Transverse colon (tissue), 3 donors: ENCODE results near the gene PRKACB.

ENCODE experiments used
- EP300 ChIP-seq: sonication (generic); formaldehyde crosslinking; IDR thresholded peaks from one replicate; pipeline ENCODE4 v1.6.1; 2017; ENCODE audit warnings: antibody characterized with exemption, low read depth
- POLR2A ChIP-seq: fragments of 450-650 bp; IDR thresholded peaks from one replicate; pipeline ENCODE4 v1.6.1; 2016; ENCODE audit warnings: antibody characterized with exemption, mild to moderate bottlenecking, moderate library complexity
- TF ChIP-seq, protein P1 (sequence below), 5 experiments: fragments of 200-600 bp in 3 of 5; fragments of 450-650 bp in 2 of 5; sonication (generic) in 3 of 5; IDR thresholded peaks; 1 replicate in 2 of 5; 2 replicates in 3 of 5; pipeline ENCODE4 v1.5.1; 2016 to 2017; ENCODE audit warnings: antibody characterized with exemption in 5 of 5, inconsistent platforms in 3 of 5, mild to moderate bottlenecking in 2 of 5, moderate library complexity in 1 of 5

DNA sequence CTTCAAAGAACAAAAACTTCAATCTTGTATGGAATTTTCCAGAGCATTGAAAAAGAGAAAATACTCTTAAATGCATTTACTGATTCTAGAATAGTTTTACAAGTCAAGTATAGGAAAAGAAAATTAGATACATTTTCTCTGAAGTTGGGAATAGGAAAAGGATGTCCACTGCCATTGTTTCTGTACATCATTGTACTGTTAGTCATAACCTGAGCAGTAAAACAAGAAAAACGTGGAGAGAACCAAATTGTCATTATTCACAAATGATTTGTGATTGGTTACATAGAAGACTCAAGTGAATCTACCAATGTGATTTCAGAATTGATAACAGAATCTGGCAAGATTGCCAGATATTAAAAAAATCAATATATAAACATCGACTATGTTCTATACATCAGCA, 27.4 kb downstream of the PRKACB start:
- TF ChIP-seq, protein P1, sequence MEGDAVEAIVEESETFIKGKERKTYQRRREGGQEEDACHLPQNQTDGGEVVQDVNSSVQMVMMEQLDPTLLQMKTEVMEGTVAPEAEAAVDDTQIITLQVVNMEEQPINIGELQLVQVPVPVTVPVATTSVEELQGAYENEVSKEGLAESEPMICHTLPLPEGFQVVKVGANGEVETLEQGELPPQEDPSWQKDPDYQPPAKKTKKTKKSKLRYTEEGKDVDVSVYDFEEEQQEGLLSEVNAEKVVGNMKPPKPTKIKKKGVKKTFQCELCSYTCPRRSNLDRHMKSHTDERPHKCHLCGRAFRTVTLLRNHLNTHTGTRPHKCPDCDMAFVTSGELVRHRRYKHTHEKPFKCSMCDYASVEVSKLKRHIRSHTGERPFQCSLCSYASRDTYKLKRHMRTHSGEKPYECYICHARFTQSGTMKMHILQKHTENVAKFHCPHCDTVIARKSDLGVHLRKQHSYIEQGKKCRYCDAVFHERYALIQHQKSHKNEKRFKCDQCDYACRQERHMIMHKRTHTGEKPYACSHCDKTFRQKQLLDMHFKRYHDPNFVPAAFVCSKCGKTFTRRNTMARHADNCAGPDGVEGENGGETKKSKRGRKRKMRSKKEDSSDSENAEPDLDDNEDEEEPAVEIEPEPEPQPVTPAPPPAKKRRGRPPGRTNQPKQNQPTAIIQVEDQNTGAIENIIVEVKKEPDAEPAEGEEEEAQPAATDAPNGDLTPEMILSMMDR (IDR thresholded peaks at IDR 0.05) = no peak
- TF ChIP-seq EP300 (no peak), POLR2A (no peak)
